ENCODE measurements around the gene S100A10. TPM values are rescaled to one million over a fixed set of nuclear protein-coding genes. Genes with fewer than 3 reads are reported as not detected.
A peak's percentile ranks its signal among the peaks of the same experiment; 100 is the strongest.

S100A10 gene
- total and polyA plus RNA-seq, 2 experiments from 2014 or later: 408 to 3,367 TPM

DNA sequence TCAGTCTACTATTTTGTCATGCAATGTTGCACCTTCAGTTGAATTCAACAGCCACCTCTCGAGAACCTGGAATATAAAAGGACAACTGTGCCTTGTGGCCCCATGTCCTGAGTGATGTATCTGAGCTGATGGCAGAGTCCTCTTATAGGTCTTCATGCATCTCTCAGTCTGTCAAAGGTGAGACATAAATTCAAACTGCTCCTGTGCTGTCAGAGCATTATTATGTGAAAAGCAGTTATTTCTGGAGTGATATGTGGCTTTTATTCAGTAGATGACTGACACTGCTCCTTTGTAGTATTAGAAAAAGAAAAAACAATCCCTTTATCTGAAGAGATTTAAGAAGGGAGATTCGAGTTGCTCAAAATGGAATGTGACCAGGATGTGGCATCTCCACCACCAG, 8.4 kb downstream of the S100A10 start:
- WGBS (ENCODE audit: low lambda C conversion rate, missing lambda C conversion rate): 94% methylated on average over 2 of the region's 2 CpGs
- no peak overlapping the region for H3K4me2 ChIP-seq
- no peak overlapping the region for H2AFZ ChIP-seq
- peaks cover 64% of the 10 kb centered on the region for H3K79me2 ChIP-seq
- peaks cover 71% of the 10 kb centered on the region for H3K4me1 ChIP-seq (ENCODE audit: insufficient read depth)
- no peaks in the 10 kb centered on the region for H3K27me3 ChIP-seq
- H3K9me2 ChIP-seq (replicated peaks; ENCODE audit: insufficient read depth): no peaks in the 10 kb centered on the region
- peak overlapping the region; percentile 19 for H3K27ac ChIP-seq
- no peaks in the 10 kb centered on the region for H3K9me3 ChIP-seq (ENCODE audit: low read depth)
- H3K4me3 ChIP-seq: no peak overlapping the region
- TF ChIP-seq EZH2 (IDR thresholded peaks at IDR 0.05; ENCODE audit: borderline replicate concordance) (no peak), EZH2phosphoT487 (IDR thresholded peaks at IDR 0.05; ENCODE audit: low read depth, severe bottlenecking, unreplicated experiment) (no peak), CTCF (IDR thresholded peaks at IDR 0.05; ENCODE audit: poor library complexity) (no peak)
- H4K20me1 ChIP-seq (ENCODE audit: insufficient read depth, poor library complexity, severe bottlenecking): peaks cover 6% of the 10 kb centered on the region
- H3K36me3 ChIP-seq (replicated peaks; ENCODE audit: insufficient read depth, low read depth): no peaks in the 10 kb centered on the region
- DNase-seq (ENCODE audit: low spot score): no peak

- H3K9me2 ChIP-seq (replicated peaks; ENCODE audit: insufficient read depth): no peaks in the 10 kb centered on the region
- peaks cover 66% of the 10 kb centered on the region for H3K4me1 ChIP-seq (ENCODE audit: insufficient read depth)
- no peaks in the 10 kb centered on the region for H3K27me3 ChIP-seq
- no peaks in the 10 kb centered on the region for H3K36me3 ChIP-seq (replicated peaks; ENCODE audit: insufficient read depth, low read depth)
- H2AFZ ChIP-seq: no peak overlapping the region
- no peak overlapping the region for H3K4me3 ChIP-seq
- TF ChIP-seq EZH2 (IDR thresholded peaks at IDR 0.05; ENCODE audit: borderline replicate concordance): no peak
- DNase-seq (ENCODE audit: low spot score): no peak
- no peak overlapping the region for H3K4me2 ChIP-seq
- WGBS (ENCODE audit: low lambda C conversion rate, missing lambda C conversion rate): 75% methylated on average over 1 of the region's 1 CpG
- peak overlapping the region; percentile 19 for H3K27ac ChIP-seq
- H4K20me1 ChIP-seq (ENCODE audit: insufficient read depth, poor library complexity, severe bottlenecking): no peaks in the 10 kb centered on the region
- no peaks in the 10 kb centered on the region for H3K9me3 ChIP-seq (ENCODE audit: low read depth)
- peaks cover 56% of the 10 kb centered on the region for H3K79me2 ChIP-seq
These were observed 9.2 kb downstream of the S100A10 start for GRCh38 chr1:151984313-151984956.

DNA sequence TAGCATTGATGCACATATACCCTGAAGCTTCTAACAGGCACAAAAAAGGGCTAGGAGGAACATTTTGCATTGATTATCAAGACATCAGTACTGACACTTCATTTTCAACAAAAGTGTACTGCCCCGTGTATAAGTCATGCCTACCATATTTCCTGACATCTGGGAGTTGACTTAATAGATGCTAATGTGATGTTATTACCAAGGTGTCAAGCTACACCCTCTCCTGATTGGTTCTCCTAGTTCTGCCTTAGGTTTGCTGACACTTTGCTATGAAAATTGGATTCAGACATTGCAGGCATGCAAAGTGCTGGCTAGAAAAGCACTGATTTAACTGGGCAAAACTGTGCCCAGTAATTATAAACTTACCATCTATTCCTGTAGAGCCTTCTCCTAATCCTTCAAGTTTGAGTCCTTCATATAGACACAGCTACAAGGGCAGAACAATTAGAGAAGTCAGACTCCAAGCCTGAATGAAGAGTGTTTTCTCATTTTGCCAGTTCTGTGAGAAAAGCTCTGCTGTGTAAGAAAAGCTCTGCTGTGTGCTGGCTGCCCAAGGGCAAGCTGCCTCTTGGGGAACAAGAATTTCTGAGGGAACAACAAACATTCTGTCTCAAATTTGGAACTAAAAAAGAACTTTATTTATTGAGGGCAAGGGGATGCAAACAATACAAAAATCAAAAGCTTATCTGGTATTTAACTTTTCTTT, 11.2 kb downstream of the S100A10 start:
- H3K36me3 ChIP-seq (replicated peaks; ENCODE audit: insufficient read depth, low read depth): no peaks in the 10 kb centered on the region
- TF ChIP-seq CTCF (IDR thresholded peaks at IDR 0.05; ENCODE audit: poor library complexity) (no peak), EZH2 (IDR thresholded peaks at IDR 0.05; ENCODE audit: borderline replicate concordance) (no peak), EZH2phosphoT487 (IDR thresholded peaks at IDR 0.05; ENCODE audit: low read depth, severe bottlenecking, unreplicated experiment) (no peak)
- 70% methylated on average over 1 of the region's 1 CpG for WGBS (ENCODE audit: low lambda C conversion rate, missing lambda C conversion rate)
- no peak overlapping the region for H3K4me3 ChIP-seq
- no peak overlapping the region for H3K4me2 ChIP-seq
- no peaks in the 10 kb centered on the region for H3K9me3 ChIP-seq (ENCODE audit: low read depth)
- no peak overlapping the region for H2AFZ ChIP-seq
- peak overlapping the region; percentile 71 for H3K27ac ChIP-seq
- peaks cover 59% of the 10 kb centered on the region for H3K4me1 ChIP-seq (ENCODE audit: insufficient read depth)
- H3K79me2 ChIP-seq: peaks cover 42% of the 10 kb centered on the region
- H4K20me1 ChIP-seq (ENCODE audit: insufficient read depth, poor library complexity, severe bottlenecking): no peaks in the 10 kb centered on the region
- H3K9me2 ChIP-seq (replicated peaks; ENCODE audit: insufficient read depth): no peaks in the 10 kb centered on the region
- no peaks in the 10 kb centered on the region for H3K27me3 ChIP-seq
- no peak for DNase-seq (ENCODE audit: low spot score)

DNA sequence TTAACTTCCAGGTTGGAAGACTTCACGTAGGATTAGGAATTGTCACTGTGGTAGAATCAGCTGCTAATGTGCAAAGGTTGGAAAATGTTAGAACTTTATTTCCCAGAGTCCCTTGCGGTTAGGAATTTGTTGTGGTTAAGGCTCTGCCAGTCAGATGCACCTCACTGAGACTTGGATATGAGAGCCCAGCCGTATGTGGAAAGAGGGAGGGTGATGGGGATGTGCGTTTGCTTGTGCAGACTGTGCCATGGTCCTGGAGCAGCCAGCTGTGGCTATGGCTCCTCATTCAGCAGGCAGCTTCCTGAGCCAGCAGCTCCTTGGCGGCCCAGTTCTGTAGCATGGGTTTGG, 12.5 kb downstream of the S100A10 start:
- Histone ChIP-seq H3K9me2 (replicated peaks; ENCODE audit: insufficient read depth) (no peaks in the 10 kb centered on the region), H3K79me2 (peaks cover 29% of the 10 kb centered on the region), H3K4me3 (no peak overlapping the region), H3K4me2 (no peak overlapping the region), H3K27ac (peak overlapping the region; percentile 71), H3K27me3 (no peaks in the 10 kb centered on the region), H3K4me1 (ENCODE audit: insufficient read depth) (peaks cover 69% of the 10 kb centered on the region), H3K9me3 (ENCODE audit: low read depth) (no peaks in the 10 kb centered on the region), H3K36me3 (replicated peaks; ENCODE audit: insufficient read depth, low read depth) (no peaks in the 10 kb centered on the region), H4K20me1 (ENCODE audit: insufficient read depth, poor library complexity, severe bottlenecking) (no peaks in the 10 kb centered on the region), H2AFZ (no peak overlapping the region)
- TF ChIP-seq EZH2phosphoT487 (IDR thresholded peaks at IDR 0.05; ENCODE audit: low read depth, severe bottlenecking, unreplicated experiment): no peak
- no peak for DNase-seq (ENCODE audit: low spot score)
- WGBS (ENCODE audit: low lambda C conversion rate, missing lambda C conversion rate): 82% methylated on average over 5 of the region's 5 CpGs

Data from hepatocyte (in vitro differentiated cells).